GM23338 (cell line): ENCODE data around the gene IL10. TPM values are rescaled to one million over a fixed set of nuclear protein-coding genes. Genes with fewer than 3 reads are reported as not detected.

Experiments
- ATAC-seq: fragments of 200-7000 bp; cut with Tn5 transposase; 3 replicates; pipeline ENCODE4 v1.9.1; 2020
- DNase-seq: peaks from one replicate; pipeline ENCODE4 v3.0.0-alpha.2; 2015; ENCODE audit warnings: low spot score
- H2AFZ ChIP-seq: fragments of 200-600 bp; sonication (generic); 2 replicates; pipeline ENCODE4 v1.8.0; 2016; ENCODE audit warnings: antibody characterized with exemption, mild to moderate bottlenecking, moderate library complexity
- H3F3A ChIP-seq: fragments of 200-600 bp; sonication (generic); replicated peaks from 2 replicates; pipeline ENCODE4 v1.8.0; 2017; ENCODE audit warnings: antibody characterized with exemption, mixed run types, low read depth
- H3K27ac ChIP-seq: fragments of 200-600 bp; sonication (generic); 2 replicates; pipeline ENCODE4 v1.6.1; 2016; ENCODE audit warnings: low read depth
- H3K27me3 ChIP-seq: fragments of 200-600 bp; sonication (generic); 2 replicates; pipeline ENCODE4 v1.8.0; 2016; ENCODE audit warnings: mild to moderate bottlenecking, mixed run types, moderate library complexity; ENCODE audit not compliant: insufficient read depth
- H3K36me3 ChIP-seq: fragments of 200-600 bp; sonication (generic); 2 replicates; pipeline ENCODE4 v1.8.0; 2016; ENCODE audit warnings: mild to moderate bottlenecking; ENCODE audit not compliant: insufficient read depth
- H3K4me1 ChIP-seq: fragments of 200-600 bp; sonication (generic); 2 replicates; pipeline ENCODE4 v1.8.0; 2016; ENCODE audit warnings: mild to moderate bottlenecking, moderate library complexity; ENCODE audit not compliant: insufficient read depth
- H3K4me2 ChIP-seq: fragments of 200-600 bp; sonication (generic); 2 replicates; pipeline ENCODE4 v1.7.1; 2017; ENCODE audit warnings: mixed run types
- H3K4me3 ChIP-seq: fragments of 200-600 bp; sonication (generic); 2 replicates; pipeline ENCODE4 v1.6.1; 2016; ENCODE audit warnings: mixed run types
- H3K79me2 ChIP-seq: fragments of 200-600 bp; sonication (generic); replicated peaks from 2 replicates; pipeline ENCODE4 v1.8.0; 2017; ENCODE audit warnings: mild to moderate bottlenecking; ENCODE audit not compliant: insufficient read depth
- H3K9me2 ChIP-seq: fragments of 200-600 bp; sonication (generic); 2 replicates; pipeline ENCODE4 v1.8.0; 2017; ENCODE audit not compliant: insufficient read depth
- H4K20me1 ChIP-seq: fragments of 200-600 bp; sonication (generic); replicated peaks from 2 replicates; pipeline ENCODE4 v1.8.0; 2017; ENCODE audit warnings: mild to moderate bottlenecking; ENCODE audit not compliant: insufficient read depth
- H3K27ac Mint-ChIP-seq: 2 replicates; pipeline ENCODE4 v1.8.0; 2020; ENCODE audit warnings: inconsistent platforms, mild to moderate bottlenecking, moderate library complexity, mixed read lengths
- H3K27me3 Mint-ChIP-seq: 3 replicates; pipeline ENCODE4 v1.8.0; 2022; ENCODE audit warnings: low read depth, mild to moderate bottlenecking, moderate library complexity, mixed read lengths, inconsistent platforms; ENCODE audit not compliant: insufficient read depth, poor library complexity
- H3K36me3 Mint-ChIP-seq: 3 replicates; pipeline ENCODE4 v1.8.0; 2021; ENCODE audit warnings: low read depth, mild to moderate bottlenecking, inconsistent platforms, moderate library complexity, mixed read lengths
- H3K4me1 Mint-ChIP-seq: 3 replicates; pipeline ENCODE4 v1.8.0; 2020; ENCODE audit warnings: mild to moderate bottlenecking, inconsistent platforms, mixed read lengths
- H3K4me3 Mint-ChIP-seq: 3 replicates; pipeline ENCODE4 v1.8.0; 2021; ENCODE audit warnings: moderate library complexity, mild to moderate bottlenecking, inconsistent platforms, mixed read lengths
- H3K9me3 Mint-ChIP-seq: 3 replicates; pipeline ENCODE4 v1.8.0; 2020; ENCODE audit warnings: moderate library complexity, mild to moderate bottlenecking, inconsistent platforms, mixed read lengths
- CTCF ChIP-seq, 2 experiments: fragments of 200-600 bp in 1 of 2; sonication (generic) in 1 of 2; conservative IDR thresholded peaks; 2 replicates each; pipeline versions ENCODE4 v1.5.1 to v1.6.1; 2016 to 2017; ENCODE audit warnings: antibody characterized with exemption in 2 of 2, low read depth in 2 of 2, mild to moderate bottlenecking in 2 of 2, moderate library complexity in 1 of 2
- ETS1 ChIP-seq: IDR thresholded peaks from 2 replicates; pipeline ENCODE4 v1.6.1; 2016; ENCODE audit warnings: antibody characterized with exemption
- NANOG ChIP-seq: IDR thresholded peaks from 2 replicates; pipeline ENCODE4 v1.6.1; 2016; ENCODE audit warnings: antibody characterized with exemption, borderline replicate concordance
- POLR2AphosphoS5 ChIP-seq: IDR thresholded peaks from 2 replicates; pipeline ENCODE4 v1.6.1; 2016; ENCODE audit warnings: antibody characterized with exemption, low read depth
- ZNF331 ChIP-seq: fragments of 250-450 bp; sonication (Bioruptor Pico); IDR thresholded peaks from 2 replicates; pipeline ENCODE4 v1.5.0; 2020; ENCODE audit warnings: low read depth, mild to moderate bottlenecking, moderate library complexity
- ZNF462 ChIP-seq: fragments of 250-450 bp; sonication (Bioruptor Pico); IDR thresholded peaks from 2 replicates; pipeline ENCODE4 v1.5.0; 2020; ENCODE audit warnings: mild to moderate bottlenecking, moderate library complexity
- polyA plus RNA-seq: library from polyadenylated mRNA; unstranded; fragments of >200 nt; fragmentation: Nextera tagmentation; extraction: Ambion mirVana; gene quantifications from 2 replicates; pipeline ENCODE4 v1.2.1, GENCODE V29; 2016
- total RNA-seq: library from RNA; depleted of rRNA; stranded (reverse); fragments of >200 nt; shearing (Covaris generic); gene quantifications from 2 replicates; pipeline ENCODE4 v1.2.3, GENCODE V29; 2014

Gene IL10
- total and polyA plus RNA-seq, 2 experiments from 2014 or later = not detected

- H3K27me3 Mint-ChIP-seq = peaks cover 5% of the 10 kb centered on the region
- H3K4me1 Mint-ChIP-seq = peaks cover 6% of the 10 kb centered on the region; the same call in 2 of the 3 replicates
- Histone ChIP-seq H4K20me1 (no peaks in the 10 kb centered on the region), H3K4me1 (no peaks in the 10 kb centered on the region), H3K27ac (no peak overlapping the region), H3K4me2 (no peak overlapping the region), H2AFZ (no peak overlapping the region), H3F3A (no peaks in the 10 kb centered on the region), H3K4me3 (no peak overlapping the region), H3K27me3 (no peaks in the 10 kb centered on the region), H3K79me2 (no peaks in the 10 kb centered on the region), H3K36me3 (no peaks in the 10 kb centered on the region), H3K9me2 (no peaks in the 10 kb centered on the region)
- TF ChIP-seq ETS1 (no peak), NANOG (no peak)
- no peak for DNase-seq
- ATAC-seq = no peak
- H3K27ac Mint-ChIP-seq = no peak overlapping the region
- H3K9me3 Mint-ChIP-seq = no peaks in the 10 kb centered on the region
- no peaks in the 10 kb centered on the region for H3K36me3 Mint-ChIP-seq
- no peak overlapping the region for H3K4me3 Mint-ChIP-seq
These were observed 32.0 kb upstream of the IL10 start for GRCh38 chr1:206804156-206804737.

GRCh38 chr1:206803221-206803730 lies 31.0 kb upstream of the IL10 start:
- Histone ChIP-seq H3K4me1 (no peaks in the 10 kb centered on the region), H3K9me2 (no peaks in the 10 kb centered on the region), H3K27me3 (no peaks in the 10 kb centered on the region), H3K27ac (no peak overlapping the region), H3K79me2 (no peaks in the 10 kb centered on the region), H4K20me1 (no peaks in the 10 kb centered on the region), H3F3A (no peaks in the 10 kb centered on the region), H2AFZ (0 out of 2 replicates have a peak overlapping the region, but pooled peaks have one; percentile 63), H3K36me3 (no peaks in the 10 kb centered on the region), H3K4me3 (no peak overlapping the region), H3K4me2 (no peak overlapping the region)
- DNase-seq (no peak), ATAC-seq (peak; percentile 34)
- TF ChIP-seq POLR2AphosphoS5 (no peak), ZNF462 (CRISPR knock-in tag) (no peak), ETS1 (no peak), CTCF (conservative IDR thresholded peaks at IDR 0.05; ENCODE audit: low read depth in 2 of 2) (no peak), ZNF331 (no peak)
- peaks cover 5% of the 10 kb centered on the region for H3K27me3 Mint-ChIP-seq
- H3K36me3 Mint-ChIP-seq = no peaks in the 10 kb centered on the region
- no peak overlapping the region for H3K4me3 Mint-ChIP-seq
- no peaks in the 10 kb centered on the region for H3K9me3 Mint-ChIP-seq
- H3K4me1 Mint-ChIP-seq = peaks cover 2% of the 10 kb centered on the region; the same call in 2 of the 3 replicates
- no peak overlapping the region for H3K27ac Mint-ChIP-seq
